HEK293 (cell line): ENCODE measurements around the gene TUG1.

Source experiments
- BCL11B ChIP-seq: fragments of 450-650 bp; formaldehyde crosslinking; IDR thresholded peaks from 2 replicates; pipeline ENCODE4 v1.5.1; 2016; ENCODE audit warnings: low read depth, missing biosample characterization, missing genetic modification characterization
- GLI2 ChIP-seq: fragments of 450-650 bp; formaldehyde crosslinking; IDR thresholded peaks from 2 replicates; pipeline ENCODE4; 2017; ENCODE audit warnings: missing biosample characterization, missing genetic modification characterization, low read depth, borderline replicate concordance
- GLIS2 ChIP-seq: fragments of 450-650 bp; formaldehyde crosslinking; IDR thresholded peaks from 2 replicates; pipeline ENCODE4 v1.5.1; 2016; ENCODE audit warnings: missing biosample characterization, missing genetic modification characterization
- HOXD13 ChIP-seq: sonication (generic); formaldehyde crosslinking; IDR thresholded peaks from 2 replicates; pipeline ENCODE4 v1.8.0; 2022; ENCODE audit warnings: missing genetic modification reagents, borderline replicate concordance
- KLF1 ChIP-seq: fragments of 450-650 bp; formaldehyde crosslinking; IDR thresholded peaks from 2 replicates; pipeline ENCODE4 v1.5.1; 2016; ENCODE audit warnings: missing biosample characterization, missing genetic modification characterization
- KLF9 ChIP-seq: fragments of 450-650 bp; formaldehyde crosslinking; IDR thresholded peaks from 2 replicates; pipeline ENCODE4 v1.5.1; 2016; ENCODE audit warnings: missing biosample characterization, missing genetic modification characterization, low read depth
- MEIS1 ChIP-seq: sonication (generic); formaldehyde crosslinking; IDR thresholded peaks from 2 replicates; pipeline ENCODE4 v1.8.1; 2022; ENCODE audit warnings: missing genetic modification reagents, mild to moderate bottlenecking, borderline replicate concordance
- RBAK ChIP-seq: fragments of 450-650 bp; formaldehyde crosslinking; IDR thresholded peaks from 2 replicates; pipeline ENCODE4 v1.5.1; 2016; ENCODE audit warnings: missing biosample characterization, missing genetic modification characterization
- SP7 ChIP-seq: fragments of 450-650 bp; formaldehyde crosslinking; IDR thresholded peaks from 2 replicates; pipeline ENCODE4 v1.5.1; 2016; ENCODE audit warnings: missing biosample characterization, missing genetic modification characterization
- ZBTB10 ChIP-seq: fragments of 450-650 bp; formaldehyde crosslinking; IDR thresholded peaks from 2 replicates; pipeline ENCODE4 v1.5.1; 2016; ENCODE audit warnings: missing biosample characterization, missing genetic modification characterization
- ZFHX2 ChIP-seq: fragments of 450-650 bp; formaldehyde crosslinking; conservative IDR thresholded peaks from 2 replicates; pipeline ENCODE4 v1.5.1; 2016; ENCODE audit warnings: missing biosample characterization, missing genetic modification characterization
- ZFP37 ChIP-seq: fragments of 450-650 bp; formaldehyde crosslinking; IDR thresholded peaks from 2 replicates; pipeline ENCODE4 v1.5.1; 2016; ENCODE audit warnings: missing biosample characterization, missing genetic modification characterization
- ZFP41 ChIP-seq: fragments of 450-650 bp; formaldehyde crosslinking; IDR thresholded peaks from 2 replicates; pipeline ENCODE4 v1.5.1; 2016; ENCODE audit warnings: missing biosample characterization, missing genetic modification characterization, borderline replicate concordance
- ZNF184 ChIP-seq: fragments of 450-650 bp; IDR thresholded peaks from 2 replicates; pipeline ENCODE4 v1.5.1; 2018; ENCODE audit warnings: missing biosample characterization, mild to moderate bottlenecking, missing genetic modification characterization
- ZNF26 ChIP-seq: fragments of 450-650 bp; formaldehyde crosslinking; IDR thresholded peaks from 2 replicates; pipeline ENCODE4 v1.5.1; 2016; ENCODE audit warnings: missing biosample characterization, missing genetic modification characterization
- ZNF341 ChIP-seq: fragments of 450-650 bp; formaldehyde crosslinking; IDR thresholded peaks from 2 replicates; pipeline ENCODE4; 2016; ENCODE audit warnings: low read depth, missing biosample characterization, missing genetic modification characterization
- ZNF391 ChIP-seq: fragments of 450-650 bp; formaldehyde crosslinking; IDR thresholded peaks from 2 replicates; pipeline ENCODE4 v1.5.1; 2016; ENCODE audit warnings: low read depth, missing biosample characterization, missing genetic modification characterization, borderline replicate concordance
- ZNF48 ChIP-seq: fragments of 450-650 bp; formaldehyde crosslinking; IDR thresholded peaks from 2 replicates; pipeline ENCODE4 v1.5.1; 2016; ENCODE audit warnings: missing biosample characterization, missing genetic modification characterization
- ZNF544 ChIP-seq: fragments of 450-650 bp; formaldehyde crosslinking; IDR thresholded peaks from 2 replicates; pipeline ENCODE4 v1.5.0; 2017; ENCODE audit warnings: missing biosample characterization, missing genetic modification characterization
- ZNF571 ChIP-seq: fragments of 450-650 bp; formaldehyde crosslinking; IDR thresholded peaks from 2 replicates; pipeline ENCODE4 v1.5.0; 2017; ENCODE audit warnings: missing biosample characterization, missing genetic modification characterization
- ZNF624 ChIP-seq: fragments of 450-650 bp; formaldehyde crosslinking; IDR thresholded peaks from 2 replicates; pipeline ENCODE4 v1.5.1; 2017; ENCODE audit warnings: missing biosample characterization, missing genetic modification characterization
- ZNF639 ChIP-seq: fragments of 450-650 bp; formaldehyde crosslinking; IDR thresholded peaks from 2 replicates; pipeline ENCODE4 v1.5.1; 2016; ENCODE audit warnings: missing biosample characterization, missing genetic modification characterization
- ZNF76 ChIP-seq: fragments of 450-650 bp; formaldehyde crosslinking; IDR thresholded peaks from 2 replicates; pipeline ENCODE4; 2016; ENCODE audit warnings: low read depth, missing biosample characterization, missing genetic modification characterization, borderline replicate concordance
- ZNF791 ChIP-seq: fragments of 450-650 bp; formaldehyde crosslinking; IDR thresholded peaks from 2 replicates; pipeline ENCODE4 v1.5.1; 2016; ENCODE audit warnings: missing biosample characterization, missing genetic modification characterization
- TF ChIP-seq, protein P1 (sequence below): fragments of 450-650 bp; formaldehyde crosslinking; IDR thresholded peaks from 2 replicates; pipeline ENCODE4 v1.5.1; 2016; ENCODE audit warnings: missing biosample characterization, missing genetic modification characterization
- TF ChIP-seq, protein P2 (sequence below): fragments of 450-650 bp; formaldehyde crosslinking; IDR thresholded peaks from 2 replicates; pipeline ENCODE4 v1.5.1; 2017; ENCODE audit warnings: missing biosample characterization, missing genetic modification characterization
- TF ChIP-seq, protein P3 (sequence below): fragments of 450-650 bp; formaldehyde crosslinking; IDR thresholded peaks from 2 replicates; pipeline ENCODE4 v1.5.1; 2016; ENCODE audit warnings: missing biosample characterization, missing genetic modification characterization
- TF ChIP-seq, protein P4 (sequence below): fragments of 450-650 bp; formaldehyde crosslinking; IDR thresholded peaks from 2 replicates; pipeline ENCODE4 v1.5.1; 2017; ENCODE audit warnings: missing biosample characterization, mild to moderate bottlenecking, missing genetic modification characterization, moderate library complexity

The TUG1 gene

DNA sequence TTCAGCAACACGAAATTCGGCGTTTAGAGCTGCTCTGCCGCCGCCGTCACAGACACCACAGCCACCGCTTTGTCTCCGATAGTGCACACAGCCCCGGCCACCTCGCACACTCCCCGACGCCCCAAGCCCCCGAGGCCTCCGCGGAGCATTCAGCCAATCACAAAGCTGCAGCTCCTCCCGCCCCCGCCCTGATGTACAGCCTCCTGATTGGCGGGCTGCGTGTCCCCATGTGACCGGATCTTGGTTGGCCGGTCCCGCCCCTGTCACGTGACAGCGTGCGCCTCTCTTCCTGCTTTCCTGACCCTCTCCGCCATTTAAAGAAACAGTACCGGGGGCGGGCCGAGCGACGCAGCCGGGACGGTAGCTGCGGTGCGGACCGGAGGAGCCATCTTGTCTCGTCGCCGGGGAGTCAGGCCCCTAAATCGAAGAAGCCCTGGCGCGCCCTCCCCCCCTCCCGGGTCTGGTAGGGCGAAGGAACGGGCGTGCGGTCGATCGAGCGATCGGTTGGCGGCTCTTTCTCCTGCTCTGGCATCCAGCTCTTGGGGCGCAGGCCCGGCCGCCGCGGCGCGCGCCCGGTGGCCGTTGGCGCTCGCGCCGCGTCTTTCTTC is at the start of gene TUG1 (continued):
- no peak for TF ChIP-seq ZNF48 (tag by site-specific recombination)
- TF ChIP-seq ZNF26 (tag by site-specific recombination): no peak
- TF ChIP-seq ZFHX2 (tag by site-specific recombination): peak; percentile 51; the same call in 1 of the 2 replicates
- no peak for TF ChIP-seq ZFP37 (tag by site-specific recombination)
- TF ChIP-seq, protein P1, sequence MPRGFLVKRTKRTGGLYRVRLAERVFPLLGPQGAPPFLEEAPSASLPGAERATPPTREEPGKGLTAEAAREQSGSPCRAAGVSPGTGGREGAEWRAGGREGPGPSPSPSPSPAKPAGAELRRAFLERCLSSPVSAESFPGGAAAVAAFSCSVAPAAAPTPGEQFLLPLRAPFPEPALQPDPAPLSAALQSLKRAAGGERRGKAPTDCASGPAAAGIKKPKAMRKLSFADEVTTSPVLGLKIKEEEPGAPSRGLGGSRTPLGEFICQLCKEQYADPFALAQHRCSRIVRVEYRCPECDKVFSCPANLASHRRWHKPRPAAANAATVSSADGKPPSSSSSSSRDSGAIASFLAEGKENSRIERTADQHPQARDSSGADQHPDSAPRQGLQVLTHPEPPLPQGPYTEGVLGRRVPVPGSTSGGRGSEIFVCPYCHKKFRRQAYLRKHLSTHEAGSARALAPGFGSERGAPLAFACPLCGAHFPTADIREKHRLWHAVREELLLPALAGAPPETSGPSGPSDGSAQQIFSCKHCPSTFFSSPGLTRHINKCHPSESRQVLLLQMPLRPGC (tag by site-specific recombination): peak; percentile 10; the same call in 1 of the 2 replicates
- TF ChIP-seq ZNF184 (tag by site-specific recombination): no peak
- TF ChIP-seq ZNF544 (tag by site-specific recombination): no peak
- TF ChIP-seq BCL11B (tag by site-specific recombination): no peak
- TF ChIP-seq ZNF639 (tag by site-specific recombination): 0 out of 2 replicates have a peak, but pooled peaks have one; percentile 29
- TF ChIP-seq ZNF341: no peak
- no peak for TF ChIP-seq ZNF624 (tag by site-specific recombination)
- 0 out of 2 replicates have a peak, but pooled peaks have one; percentile 36 for TF ChIP-seq ZBTB10
- no peak for TF ChIP-seq GLI2 (tag by site-specific recombination)
- no peak; the same call in 1 of the 2 replicates for TF ChIP-seq MEIS1 (CRISPR knock-in tag)
- TF ChIP-seq KLF1 (tag by site-specific recombination): peak; percentile 85
- TF ChIP-seq, protein P2, sequence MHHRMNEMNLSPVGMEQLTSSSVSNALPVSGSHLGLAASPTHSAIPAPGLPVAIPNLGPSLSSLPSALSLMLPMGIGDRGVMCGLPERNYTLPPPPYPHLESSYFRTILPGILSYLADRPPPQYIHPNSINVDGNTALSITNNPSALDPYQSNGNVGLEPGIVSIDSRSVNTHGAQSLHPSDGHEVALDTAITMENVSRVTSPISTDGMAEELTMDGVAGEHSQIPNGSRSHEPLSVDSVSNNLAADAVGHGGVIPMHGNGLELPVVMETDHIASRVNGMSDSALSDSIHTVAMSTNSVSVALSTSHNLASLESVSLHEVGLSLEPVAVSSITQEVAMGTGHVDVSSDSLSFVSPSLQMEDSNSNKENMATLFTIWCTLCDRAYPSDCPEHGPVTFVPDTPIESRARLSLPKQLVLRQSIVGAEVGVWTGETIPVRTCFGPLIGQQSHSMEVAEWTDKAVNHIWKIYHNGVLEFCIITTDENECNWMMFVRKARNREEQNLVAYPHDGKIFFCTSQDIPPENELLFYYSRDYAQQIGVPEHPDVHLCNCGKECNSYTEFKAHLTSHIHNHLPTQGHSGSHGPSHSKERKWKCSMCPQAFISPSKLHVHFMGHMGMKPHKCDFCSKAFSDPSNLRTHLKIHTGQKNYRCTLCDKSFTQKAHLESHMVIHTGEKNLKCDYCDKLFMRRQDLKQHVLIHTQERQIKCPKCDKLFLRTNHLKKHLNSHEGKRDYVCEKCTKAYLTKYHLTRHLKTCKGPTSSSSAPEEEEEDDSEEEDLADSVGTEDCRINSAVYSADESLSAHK: no peak
- no peak for TF ChIP-seq ZNF571 (tag by site-specific recombination)
- peak; percentile 28; the same call in 1 of the 2 replicates for TF ChIP-seq ZNF76 (tag by site-specific recombination)
- peak; percentile 73 for TF ChIP-seq SP7 (tag by site-specific recombination)
- TF ChIP-seq KLF9 (tag by site-specific recombination): peak; percentile 75
- TF ChIP-seq GLIS2: no peak
- TF ChIP-seq ZNF391 (tag by site-specific recombination): 0 out of 2 replicates have a peak, but pooled peaks have one; percentile 46
- no peak for TF ChIP-seq HOXD13 (CRISPR knock-in tag)
- TF ChIP-seq, protein P3, sequence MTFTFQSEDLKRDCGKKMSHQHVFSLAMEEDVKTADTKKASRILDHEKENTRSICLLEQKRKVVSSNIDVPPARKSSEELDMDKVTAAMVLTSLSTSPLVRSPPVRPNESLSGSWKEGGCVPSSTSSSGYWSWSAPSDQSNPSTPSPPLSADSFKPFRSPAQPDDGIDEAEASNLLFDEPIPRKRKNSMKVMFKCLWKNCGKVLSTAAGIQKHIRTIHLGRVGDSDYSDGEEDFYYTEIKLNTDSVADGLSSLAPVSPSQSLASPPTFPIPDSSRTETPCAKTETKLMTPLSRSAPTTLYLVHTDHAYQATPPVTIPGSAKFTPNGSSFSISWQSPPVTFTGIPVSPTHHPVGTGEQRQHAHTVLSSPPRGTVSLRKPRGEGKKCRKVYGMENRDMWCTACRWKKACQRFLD: no peak
- TF ChIP-seq RBAK (tag by site-specific recombination): no peak
- TF ChIP-seq ZNF791 (tag by site-specific recombination): no peak
- TF ChIP-seq, protein P4, sequence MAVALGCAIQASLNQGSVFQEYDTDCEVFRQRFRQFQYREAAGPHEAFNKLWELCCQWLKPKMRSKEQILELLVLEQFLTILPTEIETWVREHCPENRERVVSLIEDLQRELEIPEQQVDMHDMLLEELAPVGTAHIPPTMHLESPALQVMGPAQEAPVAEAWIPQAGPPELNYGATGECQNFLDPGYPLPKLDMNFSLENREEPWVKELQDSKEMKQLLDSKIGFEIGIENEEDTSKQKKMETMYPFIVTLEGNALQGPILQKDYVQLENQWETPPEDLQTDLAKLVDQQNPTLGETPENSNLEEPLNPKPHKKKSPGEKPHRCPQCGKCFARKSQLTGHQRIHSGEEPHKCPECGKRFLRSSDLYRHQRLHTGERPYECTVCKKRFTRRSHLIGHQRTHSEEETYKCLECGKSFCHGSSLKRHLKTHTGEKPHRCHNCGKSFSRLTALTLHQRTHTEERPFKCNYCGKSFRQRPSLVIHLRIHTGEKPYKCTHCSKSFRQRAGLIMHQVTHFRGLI (tag by site-specific recombination): no peak
- no peak for TF ChIP-seq ZFP41
